ENCODE results near the gene ZNF791.

- TF ChIP-seq EZH2 (IDR thresholded peaks at IDR 0.05; ENCODE audit: low read depth) (no peak), CTCF (conservative IDR thresholded peaks at IDR 0.05) (no peak)
These were observed 39.2 kb downstream of the ZNF791 start for GRCh38 chr19:12649941-12650340.

Measured in PC-9 (cell line).